Loucy (cell line): ENCODE results near the gene PTOV1.
A peak's percentile ranks its signal among the peaks of the same experiment; 100 is the strongest.
"Not testable (repeated sequence)": the region's sequence is repeated elsewhere in the genome, so short reads cannot be mapped to it uniquely, and the experiment has no call there.

ENCODE experiments used
- H2AFZ ChIP-seq: fragments of 200-600 bp; sonication (generic); 2 replicates; pipeline ENCODE4 v1.6.0; 2016; ENCODE audit warnings: antibody characterized with exemption, mild to moderate bottlenecking, low read length, moderate library complexity
- H3F3A ChIP-seq: fragments of 200-600 bp; 2 replicates; pipeline ENCODE4 v1.6.0; 2016; ENCODE audit warnings: antibody characterized with exemption, low read depth, mild to moderate bottlenecking
- H3K27me3 ChIP-seq: fragments of 200-600 bp; sonication (generic); 2 replicates; pipeline ENCODE4 v1.6.1; 2014; ENCODE audit warnings: low read length, mild to moderate bottlenecking; ENCODE audit not compliant: insufficient read depth, poor library complexity, severe bottlenecking
- H3K36me3 ChIP-seq: fragments of 200-600 bp; sonication (generic); 2 replicates; pipeline ENCODE4 v1.6.1; 2016; ENCODE audit warnings: low read length; ENCODE audit not compliant: insufficient read depth
- H3K4me1 ChIP-seq: fragments of 200-600 bp; sonication (generic); 2 replicates; pipeline ENCODE4 v1.5.1; 2014; ENCODE audit warnings: low read length, mild to moderate bottlenecking; ENCODE audit not compliant: insufficient read depth, poor library complexity, severe bottlenecking
- H3K4me2 ChIP-seq: fragments of 200-600 bp; sonication (generic); 2 replicates; pipeline ENCODE4 v1.6.0; 2014; ENCODE audit warnings: antibody characterized with exemption, low read length, low read depth, mild to moderate bottlenecking; ENCODE audit not compliant: poor library complexity, severe bottlenecking
- H3K4me3 ChIP-seq: fragments of 200-600 bp; sonication (generic); 2 replicates; pipeline ENCODE4 v1.5.1; 2014; ENCODE audit warnings: low read length, mild to moderate bottlenecking, mixed read lengths; ENCODE audit not compliant: poor library complexity, severe bottlenecking
- H3K79me2 ChIP-seq: fragments of 200-600 bp; sonication (generic); 2 replicates; pipeline ENCODE4 v1.6.1; 2014; ENCODE audit warnings: low read length; ENCODE audit not compliant: insufficient read depth
- H3K9ac ChIP-seq: fragments of 200-600 bp; sonication (generic); 2 replicates; pipeline ENCODE4 v1.6.0; 2014; ENCODE audit warnings: mild to moderate bottlenecking, low read depth, low read length, moderate library complexity; ENCODE audit not compliant: poor library complexity, severe bottlenecking
- H3K9me2 ChIP-seq: fragments of 200-600 bp; sonication (generic); replicated peaks from 2 replicates; pipeline ENCODE4 v1.6.1; 2016; ENCODE audit warnings: low read depth, low read length, mixed read lengths
- H3K9me3 ChIP-seq: fragments of 200-600 bp; sonication (generic); 2 replicates; pipeline ENCODE4 v1.6.1; 2014; ENCODE audit warnings: mild to moderate bottlenecking, antibody characterized with exemption, low read length, low read depth; ENCODE audit not compliant: insufficient read depth
- H4K20me1 ChIP-seq: fragments of 200-600 bp; sonication (generic); 2 replicates; pipeline ENCODE4 v1.6.0; 2014; ENCODE audit warnings: antibody characterized with exemption, low read length, mild to moderate bottlenecking; ENCODE audit not compliant: insufficient read depth, poor library complexity, severe bottlenecking
- EZH2phosphoT487 ChIP-seq: fragments of 200-600 bp; IDR thresholded peaks from 2 replicates; pipeline ENCODE4 v1.6.1; 2018; ENCODE audit warnings: antibody characterized with exemption, mild to moderate bottlenecking, moderate library complexity, borderline replicate concordance
- TF ChIP-seq, protein P1 (sequence below): fragments of 200-600 bp; sonication (generic); conservative IDR thresholded peaks from 2 replicates; pipeline ENCODE4 v1.5.1; 2014; ENCODE audit warnings: mild to moderate bottlenecking, antibody characterized with exemption, low read length

PTOV1 gene

DNA sequence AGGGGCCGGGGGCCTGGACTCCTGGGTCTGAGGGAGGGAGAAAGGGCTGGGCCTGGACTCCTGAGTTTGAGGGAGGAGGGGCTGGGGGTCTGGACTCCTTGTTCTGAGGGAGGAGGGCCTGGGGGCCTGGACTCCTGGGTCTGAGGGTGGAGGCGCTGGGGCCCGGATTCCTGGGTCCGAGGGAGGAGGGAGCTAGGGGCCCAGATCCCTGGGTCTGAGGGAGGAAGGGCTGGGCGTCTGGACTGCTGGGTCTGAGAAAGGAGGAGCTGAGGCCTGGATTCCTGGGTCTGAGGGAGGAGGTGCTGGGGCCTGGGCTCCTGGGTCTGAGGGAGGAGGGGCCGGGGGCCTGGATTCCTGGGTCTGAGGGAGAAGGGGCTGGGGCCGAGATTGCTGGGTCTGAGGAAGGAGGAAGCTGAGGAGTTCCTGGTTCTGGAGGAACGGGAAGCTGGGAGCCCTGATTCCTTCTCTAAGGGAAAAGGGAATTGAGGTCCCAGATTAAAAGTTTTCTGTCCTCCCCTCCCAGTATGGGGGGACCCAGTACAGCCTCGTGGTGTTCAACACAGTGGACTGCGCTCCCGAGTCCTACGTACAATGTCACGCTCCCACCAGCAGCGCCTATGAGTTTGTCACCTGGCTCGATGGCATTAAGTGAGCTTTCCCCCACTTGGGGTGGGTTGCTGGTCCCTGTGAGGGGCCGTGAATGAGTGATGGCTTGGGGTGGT, 32.1 kb upstream of the PTOV1 start:
- Histone ChIP-seq H3K9me3 (no peaks in the 10 kb centered on the region), H3K4me2 (peak overlapping the region; percentile 85)
- TF ChIP-seq, protein P1, sequence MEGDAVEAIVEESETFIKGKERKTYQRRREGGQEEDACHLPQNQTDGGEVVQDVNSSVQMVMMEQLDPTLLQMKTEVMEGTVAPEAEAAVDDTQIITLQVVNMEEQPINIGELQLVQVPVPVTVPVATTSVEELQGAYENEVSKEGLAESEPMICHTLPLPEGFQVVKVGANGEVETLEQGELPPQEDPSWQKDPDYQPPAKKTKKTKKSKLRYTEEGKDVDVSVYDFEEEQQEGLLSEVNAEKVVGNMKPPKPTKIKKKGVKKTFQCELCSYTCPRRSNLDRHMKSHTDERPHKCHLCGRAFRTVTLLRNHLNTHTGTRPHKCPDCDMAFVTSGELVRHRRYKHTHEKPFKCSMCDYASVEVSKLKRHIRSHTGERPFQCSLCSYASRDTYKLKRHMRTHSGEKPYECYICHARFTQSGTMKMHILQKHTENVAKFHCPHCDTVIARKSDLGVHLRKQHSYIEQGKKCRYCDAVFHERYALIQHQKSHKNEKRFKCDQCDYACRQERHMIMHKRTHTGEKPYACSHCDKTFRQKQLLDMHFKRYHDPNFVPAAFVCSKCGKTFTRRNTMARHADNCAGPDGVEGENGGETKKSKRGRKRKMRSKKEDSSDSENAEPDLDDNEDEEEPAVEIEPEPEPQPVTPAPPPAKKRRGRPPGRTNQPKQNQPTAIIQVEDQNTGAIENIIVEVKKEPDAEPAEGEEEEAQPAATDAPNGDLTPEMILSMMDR = no peak
- no peak for TF ChIP-seq EZH2phosphoT487

DNA sequence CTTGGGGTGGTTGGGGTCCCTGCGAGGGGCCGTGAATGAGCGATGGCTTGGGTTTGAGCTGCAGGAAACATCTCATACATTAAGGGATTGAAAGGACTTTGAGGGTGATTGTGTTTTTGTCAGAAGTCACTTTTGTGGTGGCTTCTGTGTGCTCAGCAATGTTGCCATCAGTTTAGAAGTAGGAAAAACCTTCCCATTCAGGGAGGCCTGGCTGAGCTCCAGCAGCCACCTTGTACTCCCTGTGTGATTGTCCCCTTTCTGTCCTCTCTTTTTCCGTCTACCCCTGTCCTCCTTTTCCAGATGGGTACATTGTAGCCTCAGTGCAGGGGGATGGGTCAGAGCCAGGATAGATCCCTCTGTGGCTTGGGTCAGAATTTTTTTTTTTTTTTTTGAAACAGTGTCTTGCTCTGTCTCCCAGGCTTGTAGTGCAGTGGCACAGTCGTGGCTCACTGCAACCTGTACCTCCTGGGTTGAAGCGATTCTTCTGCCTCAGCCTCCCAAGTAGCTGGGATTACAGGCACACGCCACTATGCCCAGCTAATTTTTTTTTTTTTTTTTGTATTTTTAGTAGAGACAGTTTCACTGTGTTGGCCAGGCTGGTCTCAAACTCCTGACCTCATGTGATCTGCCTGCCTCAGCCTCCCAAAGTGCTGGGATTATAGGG, 31.4 kb upstream of the PTOV1 start:
- not testable (repeated sequence) for H4K20me1 ChIP-seq, H2AFZ ChIP-seq, H3K36me3 ChIP-seq, H3K27me3 ChIP-seq, H3K9me2 ChIP-seq, H3F3A ChIP-seq, H3K9me3 ChIP-seq
- peak overlapping the region; percentile 92 for H3K4me3 ChIP-seq
- H3K4me2 ChIP-seq = peak overlapping the region; percentile 85
- H3K4me1 ChIP-seq = peaks cover 18% of the 10 kb centered on the region
- peak overlapping the region; percentile 89 for H3K9ac ChIP-seq
- peaks cover 34% of the 10 kb centered on the region for H3K79me2 ChIP-seq

More for the DNA sequence above, 32.1 kb upstream of the PTOV1 start:
- Histone ChIP-seq H3K36me3 (no peaks in the 10 kb centered on the region), H3K9ac (peak overlapping the region; percentile 89), H3K27me3 (no peaks in the 10 kb centered on the region), H3K9me2 (no peaks in the 10 kb centered on the region), H2AFZ (peak overlapping the region; percentile 98), H3K79me2 (peaks cover 34% of the 10 kb centered on the region), H3K4me3 (peak overlapping the region; percentile 92), H3F3A (no peaks in the 10 kb centered on the region), H3K4me1 (peaks cover 18% of the 10 kb centered on the region), H4K20me1 (peaks cover 9% of the 10 kb centered on the region)

DNA sequence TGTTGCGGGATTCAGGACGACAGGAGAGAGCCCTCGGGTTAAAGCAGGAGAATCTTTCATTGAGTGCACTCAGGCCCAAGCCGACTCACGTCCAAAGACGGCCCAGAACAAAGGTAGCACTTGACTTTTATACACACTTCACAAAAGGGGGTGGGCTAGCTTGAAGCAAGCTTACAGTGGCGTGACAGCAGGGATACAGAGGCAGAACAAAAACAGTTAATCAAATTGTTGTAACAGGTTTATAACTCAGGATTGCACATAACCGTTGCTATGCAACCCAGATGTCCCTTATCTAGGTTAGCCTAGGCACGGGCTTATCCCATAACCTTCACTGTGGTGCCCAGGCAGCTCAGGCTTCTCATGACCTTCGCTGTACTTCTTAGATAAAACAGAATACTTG, 30.8 kb upstream of the PTOV1 start:
- no peaks in the 10 kb centered on the region for H3K36me3 ChIP-seq
- H3K79me2 ChIP-seq = peaks cover 38% of the 10 kb centered on the region
- peak overlapping the region; percentile 17 for H3K4me3 ChIP-seq
- no peaks in the 10 kb centered on the region for H3K9me3 ChIP-seq
- peaks cover 18% of the 10 kb centered on the region for H3K4me1 ChIP-seq
- no peaks in the 10 kb centered on the region for H3K27me3 ChIP-seq
- H3K9ac ChIP-seq = peak overlapping the region; percentile 89
- H4K20me1 ChIP-seq = peaks cover 9% of the 10 kb centered on the region
- peak overlapping the region; percentile 85 for H3K4me2 ChIP-seq
- no peaks in the 10 kb centered on the region for H3K9me2 ChIP-seq
- no peak overlapping the region for H2AFZ ChIP-seq
- TF ChIP-seq, protein P1 = no peak
- TF ChIP-seq EZH2phosphoT487 = no peak
- no peaks in the 10 kb centered on the region for H3F3A ChIP-seq
